Measurements from ENCODE around the gene RBM33. TPM values are rescaled to one million over a fixed set of nuclear protein-coding genes. Genes with fewer than 3 reads are reported as not detected.

Gene RBM33
- polyA plus RNA-seq, 4 donors: 20.4 to 47.6 (median 36.8) TPM

DNA sequence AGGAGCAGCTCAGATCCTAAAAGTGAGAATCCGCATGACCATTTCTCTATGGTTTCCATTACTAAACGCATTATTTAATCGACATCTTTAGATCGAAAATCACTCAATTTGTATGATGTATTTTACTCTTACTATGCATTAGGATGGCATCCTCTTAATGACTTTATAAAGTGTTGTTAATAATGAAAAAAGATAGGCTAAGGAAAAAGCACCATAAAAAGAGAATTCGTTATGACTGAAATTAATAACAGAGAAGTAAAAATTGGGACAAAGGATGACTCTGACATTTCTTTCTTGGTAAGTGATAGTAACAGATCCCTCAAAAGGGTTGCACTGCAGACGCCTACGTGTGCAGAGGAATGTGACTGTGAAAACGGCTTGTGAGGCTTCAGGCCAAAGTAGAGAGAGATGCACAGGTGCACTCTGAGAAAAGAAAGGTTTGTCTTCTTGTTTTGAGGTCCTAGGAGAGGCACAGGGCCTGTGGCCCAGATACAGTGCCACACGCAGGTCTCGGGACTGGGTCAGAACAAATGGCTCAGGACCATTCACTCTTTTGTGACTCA lies 23.0 kb upstream of the RBM33 start:
- DNase-seq (ENCODE audit: low read depth in 4 of 4, low spot score in 2 of 4): no peak

DNA sequence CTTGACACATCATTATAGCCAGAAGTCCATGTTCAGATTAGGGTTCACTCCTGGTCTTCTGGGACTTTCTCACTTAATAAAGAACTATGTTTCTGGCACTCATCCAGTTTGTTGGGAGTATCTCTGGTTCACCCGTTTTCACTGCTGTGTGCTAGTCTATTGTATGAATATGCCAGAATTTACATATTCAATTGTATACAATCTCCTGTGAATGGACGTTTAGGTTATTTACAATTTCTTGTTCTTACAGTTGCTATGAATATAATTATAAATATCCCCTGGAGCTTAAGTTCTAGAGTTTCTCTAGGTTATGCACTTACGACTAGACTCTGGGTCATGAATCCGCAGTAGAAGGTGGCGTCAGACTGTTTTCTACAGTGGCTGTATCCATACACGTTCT lies 20.0 kb upstream of the RBM33 start:
- no peak for DNase-seq (ENCODE audit: low read depth in 4 of 4, low spot score in 2 of 4)

DNA sequence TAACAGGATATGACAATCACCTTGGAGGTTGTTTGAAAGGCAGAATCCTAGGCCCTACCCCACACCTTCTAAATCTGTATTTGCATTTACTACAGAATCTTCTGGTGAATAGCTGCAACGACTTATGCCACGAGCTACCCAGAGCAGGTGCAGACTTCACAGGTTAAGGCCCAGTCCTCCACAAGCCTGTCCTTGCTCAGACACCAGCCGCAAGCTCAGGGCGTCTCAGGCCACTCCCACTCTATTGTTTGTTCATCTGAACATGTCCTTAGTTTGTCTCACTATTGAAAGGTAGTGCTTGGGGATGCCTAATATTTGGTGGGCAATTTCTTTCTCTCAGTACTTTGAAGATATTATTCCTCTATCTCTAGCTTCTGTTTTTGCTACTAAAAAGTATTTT lies 18.9 kb upstream of the RBM33 start:
- no peak for DNase-seq (ENCODE audit: low read depth in 4 of 4, low spot score in 2 of 4)

DNA sequence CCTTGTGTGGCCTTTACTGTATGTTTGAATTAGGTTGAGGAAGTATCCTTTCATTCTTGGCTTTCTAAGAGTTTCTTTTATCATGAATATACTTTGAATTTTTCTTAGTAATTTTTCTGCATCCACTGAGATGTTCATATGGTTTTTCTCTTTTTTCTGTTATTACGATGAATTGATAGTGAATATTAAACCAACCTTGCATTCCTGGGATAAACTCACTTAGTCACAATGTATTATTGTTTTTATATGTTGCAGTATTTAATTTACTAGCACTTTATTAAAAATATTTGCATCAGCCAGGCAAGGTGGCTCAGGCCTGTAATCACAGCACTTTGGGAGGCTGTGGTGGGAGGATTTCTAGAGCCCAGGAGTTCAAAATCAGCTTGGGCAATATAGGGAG lies 15.3 kb upstream of the RBM33 start:
- DNase-seq (ENCODE audit: low read depth in 4 of 4, low spot score in 2 of 4): no peak

DNA sequence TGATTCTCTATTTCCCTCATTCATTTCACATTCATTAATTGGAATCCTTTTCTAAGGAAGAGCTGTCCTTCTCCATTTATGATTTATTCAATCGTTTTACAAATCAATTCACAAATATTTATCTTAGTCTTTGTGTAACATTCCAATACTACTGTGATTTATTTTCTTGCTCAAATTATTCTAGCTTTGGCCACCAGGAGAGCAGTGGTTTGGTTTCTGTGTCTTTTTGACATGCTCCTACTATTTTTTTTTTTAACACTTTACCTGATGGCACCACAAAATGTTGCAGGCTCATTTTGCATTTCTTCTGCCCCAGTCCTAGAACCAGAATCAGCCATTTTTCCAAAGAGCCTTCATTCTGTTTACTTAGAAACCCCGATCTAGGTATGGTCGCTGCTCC lies 13.3 kb upstream of the RBM33 start:
- DNase-seq (ENCODE audit: low read depth in 4 of 4, low spot score in 2 of 4): no peak

DNA sequence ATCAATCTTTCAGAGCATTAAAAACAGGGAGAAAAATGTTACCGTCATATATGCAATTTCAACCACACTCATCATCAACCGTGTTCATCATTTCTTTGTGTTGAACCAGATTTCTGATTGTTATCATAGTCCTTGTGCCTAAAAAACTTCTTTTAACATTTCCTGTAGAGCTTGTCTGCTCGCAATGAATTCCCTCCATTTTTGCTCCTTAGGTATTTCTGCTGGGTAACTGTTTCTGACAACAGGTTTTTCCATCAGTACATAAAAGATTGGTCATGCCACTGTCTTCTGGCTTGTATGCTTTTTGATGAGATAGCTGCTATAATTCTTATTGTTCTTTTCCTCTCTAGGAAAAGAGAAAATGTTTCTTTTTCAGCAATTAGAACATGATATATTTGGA lies 8.6 kb upstream of the RBM33 start:
- DNase-seq (ENCODE audit: low read depth in 4 of 4, low spot score in 2 of 4): no peak

DNA sequence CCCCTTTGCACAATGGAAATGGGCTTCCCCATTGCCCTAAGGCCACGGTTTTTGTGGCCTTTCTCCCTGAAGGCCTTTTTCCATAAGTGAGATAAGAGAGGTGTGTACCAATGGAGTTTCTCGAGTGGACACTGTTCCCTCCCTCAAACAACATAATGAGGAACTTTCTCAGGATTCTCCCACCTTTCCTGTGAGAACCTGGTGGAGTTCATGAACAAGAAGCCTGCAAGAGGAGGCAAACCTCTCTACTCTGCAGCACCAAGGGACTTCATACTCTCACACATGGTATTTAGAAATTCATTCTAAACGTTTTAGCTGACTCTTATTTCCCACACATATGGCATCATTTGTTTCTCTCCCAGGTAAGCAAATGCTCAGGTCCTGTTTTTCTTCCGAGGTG lies 7.3 kb upstream of the RBM33 start:
- no peak for DNase-seq (ENCODE audit: low read depth in 4 of 4, low spot score in 2 of 4)

DNA sequence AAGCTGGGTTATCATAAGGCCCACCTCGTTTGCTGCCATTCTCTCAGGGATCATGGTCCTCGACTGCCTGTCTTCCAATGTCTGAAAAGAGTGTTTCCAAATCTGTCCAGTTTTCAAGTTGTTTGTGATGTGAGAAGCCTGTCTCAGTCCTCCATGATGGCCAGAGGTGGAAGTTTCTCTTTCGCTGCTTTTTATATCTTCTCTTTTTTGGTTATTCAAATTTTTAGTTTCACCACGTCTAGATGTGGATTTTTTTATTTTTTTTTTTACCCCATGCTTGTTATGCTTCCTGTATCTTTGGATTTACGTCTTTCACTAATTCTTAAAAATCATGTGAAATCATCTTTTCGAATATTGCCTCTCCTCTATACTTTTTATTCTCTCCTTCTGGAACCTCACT lies 6.1 kb upstream of the RBM33 start:
- no peak for DNase-seq (ENCODE audit: low read depth in 4 of 4, low spot score in 2 of 4)

DNA sequence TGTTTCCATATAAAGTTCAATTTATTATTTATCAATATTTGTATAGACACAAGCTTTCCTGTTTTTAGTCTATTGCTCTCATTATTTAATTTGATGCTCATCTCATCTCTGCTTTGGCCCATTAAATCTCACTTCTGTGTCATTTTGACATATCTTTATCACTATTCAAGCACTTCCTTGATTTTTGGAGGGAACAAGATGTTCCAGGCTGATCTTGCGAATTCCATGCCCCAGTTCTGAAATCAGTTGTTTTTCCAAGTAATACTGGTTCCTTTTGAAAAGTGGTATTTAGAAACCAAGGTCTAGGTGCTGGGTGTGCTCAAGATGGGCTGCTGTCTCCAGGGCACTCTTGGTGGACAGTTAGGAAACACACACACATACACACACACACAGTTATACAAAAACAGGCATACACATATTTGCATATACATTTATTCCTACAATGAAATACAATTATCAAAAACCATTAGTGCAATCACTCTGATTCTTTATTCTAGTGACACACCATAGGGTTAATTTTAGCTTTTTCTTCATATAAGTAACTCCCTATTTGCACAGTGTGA lies 4.4 kb upstream of the RBM33 start:
- DNase-seq (ENCODE audit: low read depth in 4 of 4, low spot score in 2 of 4): no peak

DNA sequence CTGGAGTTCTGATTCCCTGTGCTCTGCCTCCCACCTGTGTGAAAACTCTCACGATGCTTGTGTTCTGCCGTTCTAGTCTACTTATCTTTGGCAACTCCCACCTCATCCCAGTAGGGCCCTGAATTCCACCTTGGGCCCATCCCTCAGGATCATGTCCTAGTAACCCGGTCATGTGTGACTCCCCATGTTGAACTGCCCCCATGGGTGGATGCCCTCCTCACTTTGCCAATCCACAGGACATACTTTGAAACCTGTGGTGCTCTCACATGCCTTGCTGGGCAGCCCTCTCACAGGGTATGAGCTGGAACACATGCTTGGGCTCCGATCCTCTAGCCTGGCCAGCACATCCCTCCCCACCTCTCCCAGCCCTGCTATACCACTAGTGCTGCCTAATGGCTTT lies 3.8 kb upstream of the RBM33 start:
- DNase-seq (ENCODE audit: low read depth in 4 of 4, low spot score in 2 of 4): no peak

DNA sequence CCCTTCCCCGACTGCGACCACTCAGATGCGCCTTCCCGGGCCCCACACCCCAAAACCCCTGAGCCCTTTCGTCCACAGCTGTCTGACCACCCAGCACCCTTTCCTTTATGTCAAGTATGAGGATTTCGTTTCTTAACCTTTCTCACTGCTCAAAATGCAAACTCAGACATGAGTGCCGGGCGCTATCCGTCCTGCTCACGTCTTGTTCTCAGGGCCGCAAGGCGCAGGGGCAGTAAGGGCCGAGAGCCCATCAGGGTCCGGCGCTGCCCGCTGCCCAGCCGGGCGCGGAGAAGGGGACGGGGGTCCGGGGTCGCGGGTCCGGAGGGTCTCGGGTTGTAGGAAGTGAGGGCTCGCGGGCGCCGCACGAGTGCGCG lies 670 bp upstream of the RBM33 start:
- peak in 2 of 4 donors; percentile 17 to 26 for DNase-seq (ENCODE audit: low read depth in 4 of 4, low spot score in 2 of 4)

DNA sequence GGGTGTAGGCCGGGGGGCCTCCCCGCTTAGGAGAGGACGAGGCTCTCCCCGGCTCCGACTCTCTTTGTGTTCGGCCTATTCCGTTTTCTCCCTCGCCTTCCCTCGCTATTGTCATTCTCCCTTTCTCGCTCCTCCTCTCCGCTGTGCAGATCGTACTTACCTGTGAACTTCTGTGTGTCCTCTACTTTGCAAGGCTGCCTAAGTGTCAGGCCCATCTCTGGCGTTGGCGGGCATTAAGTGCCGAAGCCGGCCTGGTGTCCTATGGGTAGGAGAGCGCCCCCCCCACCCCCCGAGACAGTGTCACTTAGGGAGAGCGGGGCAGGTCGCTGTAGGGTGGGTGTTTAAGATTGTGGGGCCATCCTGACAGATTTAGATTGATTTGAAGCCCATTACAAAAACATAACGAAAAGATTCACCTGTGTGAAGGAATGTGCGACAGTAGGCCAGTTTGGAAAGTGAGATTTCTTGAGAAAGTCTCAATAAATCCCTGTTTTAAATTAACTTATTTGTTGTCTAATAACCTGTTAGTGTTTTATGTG lies 579 bp downstream of the RBM33 start:
- DNase-seq (ENCODE audit: low read depth in 4 of 4, low spot score in 2 of 4): peak; percentile 29 to 59 (median 44)

DNA sequence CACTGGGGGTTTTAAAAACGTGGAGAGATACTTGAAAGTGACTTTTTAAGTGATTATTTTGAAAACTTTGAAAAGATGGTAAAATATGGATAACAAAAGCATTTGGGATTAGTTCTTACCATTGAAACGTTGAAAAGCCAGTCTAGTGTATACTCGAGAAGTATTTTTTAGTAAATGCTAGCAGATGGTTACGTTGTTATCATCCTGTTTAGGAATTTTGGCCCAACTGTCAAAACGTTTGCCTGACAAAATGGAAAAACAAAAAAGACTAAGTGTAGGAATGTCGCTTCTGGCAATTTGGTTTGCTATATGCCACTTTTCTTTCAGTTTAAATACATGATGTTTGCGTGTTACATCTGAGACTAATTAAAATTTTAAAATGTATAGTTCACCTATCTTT lies 1.2 kb downstream of the RBM33 start:
- no peak for DNase-seq (ENCODE audit: low read depth in 4 of 4, low spot score in 2 of 4)

DNA sequence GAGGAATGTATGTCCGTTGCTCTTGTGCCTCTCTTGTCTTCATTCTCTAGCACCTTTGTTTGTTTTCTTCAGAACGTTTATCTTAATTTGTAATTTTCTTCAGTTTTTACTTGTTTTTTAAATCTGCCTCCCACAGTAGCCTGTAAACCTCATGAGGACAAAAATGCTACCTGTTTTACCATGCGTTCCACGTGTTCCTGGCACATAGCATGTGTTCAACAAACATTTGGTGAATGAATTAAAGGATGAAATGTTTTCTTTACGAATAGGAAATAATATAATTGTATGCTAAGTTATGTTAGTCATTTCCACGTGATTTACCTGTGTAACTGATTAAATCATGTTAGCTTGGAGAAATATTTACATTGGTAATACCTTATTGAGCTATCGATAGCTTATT lies 2.2 kb downstream of the RBM33 start:
- no peak for DNase-seq (ENCODE audit: low read depth in 4 of 4, low spot score in 2 of 4)

DNA sequence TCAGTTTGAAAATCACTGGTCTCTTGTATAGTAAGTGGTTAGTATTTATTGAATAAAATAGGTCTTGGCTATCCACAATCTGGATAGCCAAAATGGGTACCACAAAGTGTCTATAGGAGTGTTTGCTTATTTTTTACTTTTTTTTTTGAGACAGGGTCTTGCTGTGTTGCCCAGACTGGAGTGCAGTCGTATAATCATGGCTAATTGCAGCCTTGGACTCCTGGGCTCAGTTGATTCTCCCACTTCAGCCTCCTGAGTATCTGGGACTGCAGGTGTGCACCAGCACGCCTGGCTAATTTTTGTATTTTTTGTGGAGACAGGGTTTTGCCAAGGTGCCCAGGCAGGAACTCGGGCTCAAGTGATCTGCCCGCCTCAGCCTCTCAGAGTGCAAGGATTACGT lies 2.8 kb downstream of the RBM33 start:
- no peak for DNase-seq (ENCODE audit: low read depth in 4 of 4, low spot score in 2 of 4)

DNA sequence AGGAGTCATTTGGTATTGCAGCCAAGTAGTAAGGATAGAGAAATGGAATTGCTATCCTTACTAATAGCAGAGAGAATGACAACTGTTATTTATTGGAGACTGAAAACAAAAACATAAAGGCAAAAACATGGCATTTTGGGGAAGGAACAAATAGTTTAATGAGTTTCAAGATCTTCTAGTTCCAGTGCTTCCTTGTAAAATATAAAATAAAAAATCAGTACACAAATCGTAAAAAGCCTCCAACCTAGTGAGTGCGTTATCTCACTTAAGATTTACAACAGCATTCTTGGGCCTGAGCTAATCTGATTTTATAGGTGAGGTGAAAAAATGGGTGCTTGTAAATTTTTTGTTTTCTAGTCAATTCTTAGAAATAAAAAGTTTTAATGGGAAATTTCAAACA lies 3.3 kb downstream of the RBM33 start:
- DNase-seq (ENCODE audit: low read depth in 4 of 4, low spot score in 2 of 4): no peak

DNA sequence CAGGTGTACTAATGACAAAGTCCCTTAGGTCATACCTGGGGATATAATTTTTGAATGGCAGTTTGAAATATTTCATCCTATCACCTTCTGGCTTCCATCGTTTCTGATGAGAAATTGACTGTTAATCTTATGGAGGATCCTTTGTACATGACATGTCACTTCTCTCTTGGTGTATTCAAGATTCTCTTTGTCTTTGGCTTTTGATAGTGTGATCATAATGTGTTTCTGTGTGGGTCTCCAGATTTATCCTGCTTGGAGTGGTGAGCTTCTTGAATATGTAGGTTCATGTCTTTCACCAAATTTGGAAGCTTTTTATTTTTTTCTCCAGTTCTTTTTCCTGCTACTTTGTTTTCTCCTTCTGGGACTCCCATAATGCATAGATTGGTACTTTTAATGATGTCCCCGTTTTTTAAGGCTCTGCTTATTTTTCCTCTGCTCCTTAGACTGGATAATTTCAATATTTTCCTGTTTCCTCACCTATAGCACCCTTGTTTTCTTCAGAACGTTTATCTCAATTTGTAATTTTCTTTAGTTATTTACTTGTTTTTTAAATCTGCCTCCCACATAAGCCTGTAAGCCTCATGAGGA lies 4.4 kb downstream of the RBM33 start:
- DNase-seq (ENCODE audit: low read depth in 4 of 4, low spot score in 2 of 4): no peak

DNA sequence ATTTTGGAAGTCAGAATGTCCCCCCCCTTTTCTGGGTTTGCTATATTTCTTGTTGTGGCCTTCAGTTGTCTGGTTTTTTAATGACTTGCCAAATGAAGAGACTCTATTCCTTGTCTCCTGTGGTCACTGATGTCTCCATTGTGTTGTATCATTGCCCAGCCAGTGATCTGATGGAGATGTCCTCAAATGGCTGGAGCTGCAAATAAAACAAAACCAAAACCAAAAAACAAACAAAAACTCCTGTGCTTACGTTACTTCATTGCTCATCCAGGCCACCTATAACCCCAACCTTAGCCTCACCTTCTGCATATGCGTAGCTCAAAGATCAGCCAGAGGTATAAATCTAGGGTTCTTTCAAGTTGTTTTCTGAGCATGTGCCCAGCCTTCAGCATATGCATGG lies 5.1 kb downstream of the RBM33 start:
- DNase-seq (ENCODE audit: low read depth in 4 of 4, low spot score in 2 of 4): no peak

DNA sequence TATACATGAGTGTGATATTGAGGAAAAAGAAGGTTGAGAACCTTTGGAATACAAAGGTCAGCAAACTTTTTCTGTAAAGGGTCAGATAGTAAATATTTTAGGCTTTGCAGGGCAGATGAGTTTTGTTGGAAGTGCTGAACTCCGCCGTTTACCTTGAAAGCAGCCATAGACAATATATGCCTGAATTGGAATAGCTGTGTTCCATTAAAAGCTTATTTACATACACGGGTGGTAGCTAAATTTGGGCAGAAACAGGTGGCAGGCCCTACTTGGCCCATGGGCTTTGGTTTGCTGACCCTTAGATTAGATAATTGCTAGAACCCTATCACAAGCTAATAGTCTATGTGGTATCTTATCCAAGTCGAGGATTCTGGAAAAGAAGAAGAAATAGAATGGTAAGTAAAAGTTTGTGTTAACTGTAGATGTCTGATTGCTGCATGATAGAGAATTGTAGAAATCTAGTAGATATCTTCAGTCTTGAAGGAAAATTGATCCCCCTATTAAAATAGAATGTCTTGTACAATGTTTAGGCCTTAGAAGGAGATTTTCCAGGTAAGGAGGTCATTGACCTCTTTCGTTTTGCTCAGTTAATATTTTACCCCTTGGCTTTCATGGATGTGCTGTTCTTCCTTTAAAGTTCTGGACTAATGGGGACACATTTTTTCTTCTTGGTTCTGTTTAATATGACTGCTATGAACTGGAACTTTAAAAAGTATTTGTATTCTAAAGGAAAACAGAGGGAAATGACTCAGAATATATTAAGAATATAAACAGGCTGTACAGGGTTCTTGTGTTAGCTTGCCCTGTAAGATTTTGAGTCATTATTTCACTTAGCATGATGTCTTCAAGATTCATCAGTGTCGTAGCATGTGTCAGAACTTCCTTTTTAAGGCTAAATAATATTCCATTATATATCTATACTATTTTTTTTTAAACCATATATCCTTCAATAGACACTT lies 8.0 kb downstream of the RBM33 start:
- DNase-seq (ENCODE audit: low read depth in 4 of 4, low spot score in 2 of 4): no peak

DNA sequence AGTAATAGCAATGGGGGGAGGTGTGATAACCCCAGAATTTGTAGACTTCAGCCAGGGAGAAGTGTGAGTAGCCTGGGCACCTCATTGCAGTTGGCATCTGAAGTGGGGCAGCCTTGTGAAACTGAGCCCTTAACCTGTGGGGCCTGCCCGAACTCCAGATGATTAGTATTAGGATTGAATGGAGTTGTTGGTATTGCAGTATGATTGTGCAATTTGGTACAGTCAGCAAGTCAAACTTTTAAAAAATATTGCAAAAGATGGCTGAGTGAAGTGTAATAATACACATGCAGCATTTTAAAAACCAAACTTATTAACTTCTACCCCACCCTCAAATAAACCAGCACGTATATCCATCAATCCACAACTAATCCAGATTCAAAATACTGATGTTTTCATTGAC lies 9.3 kb downstream of the RBM33 start:
- no peak for DNase-seq (ENCODE audit: low read depth in 4 of 4, low spot score in 2 of 4)

DNA sequence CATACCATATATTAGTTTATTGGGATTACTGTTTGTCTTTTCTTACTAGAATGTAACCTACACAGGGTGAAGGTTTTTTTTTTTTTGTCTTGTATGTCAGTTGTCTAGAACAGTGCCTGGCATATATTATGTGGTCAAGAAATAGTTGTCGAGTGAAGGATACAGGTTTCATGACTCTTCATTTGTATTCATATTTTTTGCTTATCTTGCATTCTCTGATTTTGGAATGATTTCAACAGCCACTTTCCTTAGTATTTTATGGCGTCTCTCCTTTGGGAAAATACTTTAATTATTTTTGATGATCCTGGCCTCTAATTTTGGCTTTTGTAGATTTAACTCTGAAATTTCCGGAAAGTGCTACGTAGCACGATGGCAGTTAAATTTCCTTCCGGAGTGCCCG lies 12.4 kb downstream of the RBM33 start:
- DNase-seq (ENCODE audit: low read depth in 4 of 4, low spot score in 2 of 4): no peak
